Renal cortical epithelial cell (primary cell): Measurements from ENCODE around the gene CEP104. TPM values are rescaled to one million over a fixed set of nuclear protein-coding genes. Genes with fewer than 3 reads are reported as not detected.

Experiments used
- DNase-seq: peaks from one replicate; pipeline ENCODE4 v3.0.0-alpha.2; 2011; ENCODE audit warnings: low read depth
- total RNA-seq: library from RNA; depleted of rRNA; stranded (reverse); fragments of >200 nt; gene quantifications from 2 replicates; pipeline ENCODE4 v1.2.3, GENCODE V29; 2014

The CEP104 gene
- total RNA-seq: 20.7 and 44.8 TPM in 2 replicates

DNA sequence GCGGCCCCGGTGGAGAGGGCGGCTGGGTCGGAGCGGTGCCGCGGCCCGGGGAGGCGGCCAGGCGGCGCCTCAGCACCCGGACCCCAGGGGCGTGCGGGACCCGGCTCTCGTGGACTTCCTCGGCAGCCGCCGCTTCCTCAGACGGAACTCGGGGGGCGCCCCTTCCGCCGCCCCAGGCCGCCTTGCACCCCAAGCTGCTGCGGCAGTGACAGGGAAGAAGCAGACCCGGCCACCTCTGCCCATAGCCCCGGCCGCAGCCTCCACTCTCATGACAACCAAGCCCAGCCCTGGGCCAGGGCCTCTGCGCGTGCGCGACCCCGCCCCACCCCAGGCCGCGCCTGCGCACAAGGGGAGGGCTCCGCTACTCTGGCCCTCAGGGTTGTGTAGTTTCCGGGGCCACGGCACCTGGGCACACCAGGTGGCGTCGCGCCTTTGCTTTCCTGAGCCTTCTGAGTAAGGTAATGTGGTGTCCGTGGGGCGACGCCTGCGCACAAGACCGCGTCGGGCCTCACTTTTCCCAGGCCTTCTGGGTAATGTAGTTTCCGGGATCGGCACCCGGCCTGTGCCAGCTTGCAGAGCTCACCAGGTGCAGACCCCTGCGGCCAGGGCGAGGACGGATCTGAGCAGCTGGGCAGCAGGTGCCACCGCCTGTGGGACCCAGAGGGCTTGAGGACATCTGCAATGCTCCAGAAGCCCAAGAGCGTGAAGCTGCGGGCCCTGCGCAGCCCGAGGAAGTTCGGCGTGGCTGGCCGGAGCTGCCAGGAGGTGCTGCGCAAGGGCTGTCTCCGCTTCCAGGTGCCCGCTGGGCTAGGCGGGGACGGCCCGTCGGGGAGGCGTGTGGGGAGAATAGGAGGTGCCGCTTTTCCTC is at the start of gene CEP104, which contains the start of gene DFFB:
Gene CEP104 (minus strand): TSS at position 289 of the 868 bp plus-strand sequence. CDS start 4,804 bp downstream, outside the sequence.
Gene DFFB (plus strand): TSS at position 554 of the 868 bp plus-strand sequence. CDS start 128 bp downstream, at position 682.
- peak; percentile 93 for DNase-seq

DNA sequence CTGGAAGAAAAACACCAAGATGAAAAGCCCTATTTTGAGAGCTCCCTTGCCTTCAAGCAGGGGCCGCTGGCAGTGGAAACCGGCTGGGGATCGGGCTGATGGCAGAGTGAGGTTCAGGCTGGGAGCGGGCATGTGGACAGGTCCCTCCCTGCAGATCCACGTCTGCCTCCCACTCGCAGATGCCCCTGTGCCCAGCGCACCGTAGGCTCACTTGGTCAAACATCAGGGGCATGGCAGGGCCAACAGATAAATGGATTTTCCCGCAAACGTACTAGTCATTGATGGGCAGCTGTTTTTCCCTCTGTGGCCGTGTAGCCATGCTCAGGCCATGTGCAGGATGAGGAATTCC is 49.6 kb upstream of the CEP104 start:
- DNase-seq: no peak

DNA sequence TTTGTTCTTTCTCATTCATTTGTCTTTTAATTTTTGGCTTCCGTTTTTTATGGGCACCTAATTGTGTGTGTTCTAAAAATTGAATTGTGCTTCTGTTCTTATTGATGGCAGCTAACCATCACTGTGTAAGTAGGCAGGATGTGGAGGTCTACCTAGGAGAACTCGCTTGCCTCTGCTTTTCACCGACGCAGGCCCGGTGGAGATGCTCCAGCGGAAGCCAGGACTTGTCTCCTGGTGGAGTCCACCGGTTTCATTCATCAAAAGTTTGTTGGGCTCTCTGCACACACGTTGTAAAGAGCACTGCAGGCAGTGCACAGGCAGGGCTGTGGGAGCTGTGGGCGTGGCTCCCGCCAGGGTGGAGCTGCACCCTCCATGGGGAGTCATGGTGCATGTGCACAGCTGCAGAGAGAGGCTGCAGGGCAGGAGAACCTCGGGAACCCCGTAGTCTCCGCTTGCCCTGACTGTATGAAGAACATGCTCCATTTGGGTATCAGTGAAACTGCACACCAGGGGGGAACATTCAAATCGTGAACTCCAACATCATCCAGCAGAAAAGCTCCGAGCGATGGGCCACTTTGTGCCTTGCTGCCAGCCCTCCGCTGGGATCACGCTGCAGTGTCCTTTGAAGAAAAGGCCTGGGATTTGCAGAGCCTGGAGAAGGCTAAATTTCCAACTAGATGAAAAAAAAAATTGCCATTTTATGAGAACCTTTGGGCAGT is 49.1 kb upstream of the CEP104 start:
- no peak for DNase-seq

DNA sequence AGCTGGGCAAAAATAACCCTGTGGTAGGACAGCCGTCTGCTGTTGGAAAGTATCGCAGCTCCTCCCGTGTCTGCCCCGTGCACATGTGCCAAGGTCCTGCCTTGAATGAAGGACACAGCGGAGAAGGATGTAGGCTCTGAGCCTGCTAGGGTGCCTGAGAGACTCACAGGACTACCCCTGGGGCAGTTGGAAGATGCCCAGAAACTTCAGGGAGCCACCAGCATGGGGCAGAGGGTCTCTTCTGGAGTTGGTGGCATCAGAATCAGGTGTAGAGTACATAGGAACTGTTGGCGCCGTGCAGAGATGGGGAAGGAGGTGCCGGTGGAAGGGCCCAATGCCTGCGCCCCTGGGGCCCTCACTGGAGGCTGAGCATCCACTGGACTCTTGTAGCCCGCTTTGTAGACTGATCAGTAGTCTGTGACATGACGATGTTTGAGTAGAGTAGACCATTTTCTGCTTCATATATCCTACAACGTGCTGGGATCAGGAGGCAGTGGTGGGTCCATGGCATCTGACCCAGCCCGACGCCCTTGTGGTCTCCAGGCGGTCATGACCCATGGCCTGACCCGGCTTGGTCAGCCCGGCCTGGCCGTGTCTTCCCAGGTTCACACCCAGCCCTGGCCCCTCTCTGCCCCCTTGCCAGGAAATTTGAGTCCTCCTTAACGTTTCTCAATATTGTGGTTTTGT is 48.4 kb upstream of the CEP104 start:
- no peak for DNase-seq

DNA sequence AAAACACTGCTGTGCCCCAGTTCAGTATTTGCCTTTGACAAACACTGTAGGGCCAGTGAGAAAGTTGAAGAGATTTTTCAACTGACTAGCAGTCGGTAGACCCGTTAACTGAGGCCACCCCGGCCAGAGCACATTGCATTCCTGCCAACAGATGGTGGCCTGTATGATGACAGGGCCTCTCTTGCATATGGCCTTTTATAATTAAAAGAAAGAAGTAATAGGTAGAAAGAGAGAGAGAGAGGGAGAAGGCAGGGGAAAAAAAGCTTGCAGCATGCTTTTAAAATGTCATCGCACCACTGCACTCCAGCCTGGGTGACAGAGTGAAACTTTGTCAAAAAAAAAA is 47.8 kb upstream of the CEP104 start:
- DNase-seq: no peak

DNA sequence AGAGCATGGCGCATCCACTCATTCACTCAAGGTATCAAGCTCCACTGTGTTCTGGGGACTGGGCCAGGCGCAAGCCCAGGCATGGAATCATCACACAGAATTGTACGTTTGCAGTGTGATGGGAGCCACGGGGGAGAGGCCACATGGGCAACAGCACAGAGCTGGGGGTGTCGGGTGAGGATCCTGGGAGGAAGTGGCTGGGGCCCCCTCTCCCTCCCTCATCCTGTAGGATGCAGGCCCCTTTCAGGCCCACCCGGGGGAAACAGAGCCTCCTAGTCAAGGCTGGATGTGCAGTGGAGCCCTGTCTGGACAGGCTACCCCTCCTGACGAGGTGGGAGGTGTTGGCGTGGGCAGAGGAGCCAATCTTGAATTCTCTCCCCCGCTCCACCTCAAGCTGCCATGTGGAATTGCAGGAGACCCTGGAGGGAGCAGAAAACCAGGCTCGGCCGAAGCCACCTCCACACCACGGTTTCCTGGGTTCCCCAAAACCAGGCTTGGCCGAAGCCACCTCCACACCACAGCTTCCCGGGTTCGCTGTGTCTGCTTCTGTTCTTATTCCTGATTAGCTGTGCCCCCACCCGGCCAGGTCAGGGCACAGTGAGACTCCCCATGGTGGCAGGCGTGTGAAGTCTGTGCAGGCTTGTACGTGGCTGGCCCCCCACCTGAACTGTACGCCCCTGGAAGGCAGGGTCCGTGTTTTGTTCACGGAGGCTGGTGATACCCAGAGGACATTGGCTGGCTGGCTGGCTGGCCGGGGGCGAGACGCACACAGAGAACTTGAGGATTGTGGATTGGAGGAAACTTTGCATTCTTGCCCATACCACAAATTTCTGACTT is 47.2 kb upstream of the CEP104 start:
- no peak for DNase-seq

DNA sequence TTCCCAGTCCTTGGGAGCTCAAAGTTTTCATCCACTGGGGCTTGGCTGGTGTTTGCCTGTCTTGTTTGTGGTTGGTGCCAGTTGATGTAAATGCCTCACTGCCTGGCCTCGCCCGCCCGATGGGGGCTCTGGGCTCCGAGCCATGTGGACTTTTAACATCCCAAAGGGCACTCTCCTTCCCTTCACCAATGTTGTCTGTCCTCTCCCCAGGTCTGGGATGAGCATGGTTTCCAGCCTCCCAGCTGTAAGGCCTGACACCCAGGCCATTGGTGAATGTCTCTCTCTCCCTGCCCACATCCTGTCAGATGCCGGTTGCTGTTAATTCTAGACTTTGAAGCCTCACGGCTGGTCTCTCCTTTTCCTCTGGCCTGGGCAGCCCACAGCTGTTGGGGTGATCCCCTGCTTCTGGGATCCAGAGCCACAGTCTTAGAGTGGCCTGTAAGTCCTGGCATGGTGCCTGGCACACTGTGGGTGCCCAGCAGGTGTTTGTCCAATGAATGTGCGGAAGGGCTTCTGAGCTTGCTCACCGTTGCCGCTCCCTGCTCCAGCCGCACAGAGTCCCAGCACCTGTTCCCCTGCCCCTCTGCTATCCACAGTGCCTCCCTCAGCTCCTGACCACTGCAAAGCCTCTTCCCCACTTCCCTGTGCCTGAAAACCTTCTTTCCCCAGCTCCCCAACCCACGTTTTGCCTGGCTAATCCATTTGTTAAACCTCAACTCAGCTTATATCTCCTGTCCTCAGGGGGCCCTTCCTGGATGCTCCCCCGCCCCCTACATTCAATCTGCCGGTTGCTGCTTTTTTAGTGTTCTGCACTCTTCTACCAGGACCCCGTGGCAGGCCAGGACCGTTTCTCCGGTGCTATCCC is 46.4 kb upstream of the CEP104 start:
- peak; percentile 25 for DNase-seq

DNA sequence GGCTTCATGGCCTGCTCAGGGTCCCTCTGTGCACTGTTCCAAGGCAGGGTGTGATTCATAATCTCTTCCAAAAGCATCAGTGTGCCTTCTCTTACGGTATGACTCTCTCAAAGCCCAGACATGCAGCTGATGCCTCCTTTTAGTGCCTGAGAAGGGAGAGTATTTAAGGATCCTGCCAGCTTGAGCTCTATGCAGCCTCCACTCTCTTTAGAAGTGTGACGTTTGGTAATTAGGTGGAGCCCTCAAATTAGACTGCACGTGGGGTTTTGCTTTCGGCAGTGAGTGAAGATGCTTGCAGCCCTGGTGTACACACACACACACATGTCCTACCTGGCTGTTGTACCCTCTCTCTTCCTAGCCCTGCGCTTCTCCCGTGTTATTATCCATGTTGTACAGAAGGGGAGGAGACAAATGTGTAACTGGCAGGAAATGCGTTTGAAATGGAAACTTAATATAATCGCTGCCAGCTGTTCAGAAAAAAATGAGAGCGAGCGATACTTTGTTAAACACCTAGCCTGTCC is 45.6 kb upstream of the CEP104 start:
- no peak for DNase-seq

DNA sequence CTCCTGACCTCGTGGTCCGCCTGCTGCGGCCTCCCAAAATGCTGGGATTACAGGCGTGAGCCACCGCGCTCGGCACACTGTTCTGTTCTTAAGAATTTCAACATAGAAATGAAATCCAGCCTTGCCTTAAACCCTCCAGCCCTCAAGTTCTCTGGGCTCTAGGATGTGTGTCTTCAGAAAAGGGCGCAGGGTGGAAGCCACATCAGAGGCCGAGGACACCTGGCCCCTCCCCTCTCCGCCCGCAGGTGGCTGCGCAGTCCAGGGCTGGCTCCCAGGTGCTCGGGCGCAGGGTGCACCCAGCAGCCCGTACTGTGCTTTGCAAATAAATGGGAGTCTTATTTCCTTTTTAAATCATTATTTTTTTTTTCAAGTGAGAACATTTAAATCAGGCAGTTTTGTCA is 45.1 kb upstream of the CEP104 start:
- no peak for DNase-seq

DNA sequence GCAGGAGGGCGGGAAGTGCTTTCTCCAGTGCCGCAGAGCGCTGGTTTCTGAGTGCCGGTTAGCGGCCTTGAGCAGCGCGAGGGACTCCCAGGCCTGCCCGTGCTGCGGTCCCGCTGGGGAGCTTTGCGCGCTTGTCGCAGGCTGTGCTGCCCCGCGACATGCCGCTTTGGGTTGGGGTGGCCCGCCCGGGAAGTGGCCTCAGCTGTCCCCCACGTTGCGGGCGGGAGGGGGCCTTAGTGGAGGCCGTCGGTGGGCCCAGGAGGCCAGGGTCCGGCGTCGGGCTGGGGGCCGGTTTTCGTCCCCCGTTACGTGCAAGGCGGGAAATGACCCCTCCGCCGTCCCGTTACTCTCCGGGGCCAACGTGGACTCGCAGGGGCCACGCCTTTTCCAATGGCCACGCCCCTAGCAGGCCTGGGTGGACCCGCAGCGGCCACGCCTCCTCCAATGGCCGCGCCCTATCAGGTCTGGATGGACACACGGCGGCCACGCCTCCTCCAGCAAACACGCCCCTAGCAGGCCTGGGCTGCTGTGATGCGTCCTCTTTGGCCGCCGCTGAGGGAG is 44.0 kb upstream of the CEP104 start:
- DNase-seq: peak; percentile 86

DNA sequence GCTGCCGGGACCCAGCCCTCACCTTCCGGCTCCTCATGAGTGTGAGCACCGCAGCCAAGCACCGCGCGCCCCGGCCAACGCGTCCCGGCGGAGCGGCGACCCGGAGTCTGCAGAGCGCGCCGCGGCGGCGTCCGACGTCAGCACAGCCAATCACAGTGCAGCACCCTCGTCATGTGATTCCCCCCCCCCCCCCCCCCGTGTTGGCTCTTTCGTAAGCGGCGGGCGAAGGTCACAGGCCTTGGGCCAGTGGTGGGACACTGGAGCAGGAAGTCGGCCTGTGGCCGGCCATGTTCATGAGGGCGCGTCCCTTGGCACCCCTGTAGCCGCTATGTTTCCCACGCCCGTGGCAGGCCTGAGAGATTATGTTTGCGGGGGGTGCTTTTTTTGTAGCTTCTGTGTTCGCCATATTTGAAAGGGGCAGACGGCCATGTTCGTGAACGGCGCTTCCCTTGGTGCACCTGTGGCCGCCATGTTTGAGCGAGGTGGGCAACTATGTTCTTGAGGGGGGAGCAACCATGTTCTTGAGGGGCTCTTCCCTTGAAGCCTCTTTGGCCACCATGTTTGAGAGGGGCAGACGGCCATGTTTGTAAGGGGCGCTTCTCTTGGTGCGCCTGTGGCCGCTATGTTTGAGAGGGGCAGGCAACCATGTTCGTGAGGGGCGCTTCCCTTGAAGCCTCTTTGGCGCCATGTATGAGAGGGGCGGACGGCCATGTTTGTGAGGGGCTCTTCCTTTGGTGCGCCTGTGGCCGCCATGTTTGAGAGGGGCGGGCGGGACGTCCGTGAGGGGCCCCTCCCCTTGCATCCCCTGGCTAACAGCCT is 43.3 kb upstream of the CEP104 start, which contains the start of gene C1orf174:
Gene C1orf174 (minus strand): TSS at position 123 of the 819 bp plus-strand sequence. CDS start 86 bp downstream, at position 37.
- DNase-seq: peak; percentile 93

DNA sequence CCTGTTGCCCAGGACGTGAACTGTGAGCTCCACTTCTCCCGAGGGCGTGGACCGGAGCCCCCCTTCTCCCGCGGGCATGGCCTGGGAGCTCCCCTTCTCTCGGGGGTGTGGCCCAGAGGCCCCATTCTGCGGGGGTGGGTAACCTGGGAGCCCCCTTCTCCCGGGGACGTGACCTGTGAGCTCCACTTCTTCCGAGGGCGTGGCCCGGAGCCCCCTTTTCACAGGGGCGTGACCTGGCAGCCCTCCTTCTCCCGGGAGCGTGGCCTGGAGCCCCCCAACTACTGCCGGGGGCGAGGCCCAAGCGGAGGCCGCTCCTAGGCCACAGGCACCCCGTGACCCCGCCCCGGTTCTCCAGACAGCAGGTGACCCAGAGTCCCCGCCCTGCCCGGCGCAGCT is 42.7 kb upstream of the CEP104 start:
- DNase-seq: no peak

DNA sequence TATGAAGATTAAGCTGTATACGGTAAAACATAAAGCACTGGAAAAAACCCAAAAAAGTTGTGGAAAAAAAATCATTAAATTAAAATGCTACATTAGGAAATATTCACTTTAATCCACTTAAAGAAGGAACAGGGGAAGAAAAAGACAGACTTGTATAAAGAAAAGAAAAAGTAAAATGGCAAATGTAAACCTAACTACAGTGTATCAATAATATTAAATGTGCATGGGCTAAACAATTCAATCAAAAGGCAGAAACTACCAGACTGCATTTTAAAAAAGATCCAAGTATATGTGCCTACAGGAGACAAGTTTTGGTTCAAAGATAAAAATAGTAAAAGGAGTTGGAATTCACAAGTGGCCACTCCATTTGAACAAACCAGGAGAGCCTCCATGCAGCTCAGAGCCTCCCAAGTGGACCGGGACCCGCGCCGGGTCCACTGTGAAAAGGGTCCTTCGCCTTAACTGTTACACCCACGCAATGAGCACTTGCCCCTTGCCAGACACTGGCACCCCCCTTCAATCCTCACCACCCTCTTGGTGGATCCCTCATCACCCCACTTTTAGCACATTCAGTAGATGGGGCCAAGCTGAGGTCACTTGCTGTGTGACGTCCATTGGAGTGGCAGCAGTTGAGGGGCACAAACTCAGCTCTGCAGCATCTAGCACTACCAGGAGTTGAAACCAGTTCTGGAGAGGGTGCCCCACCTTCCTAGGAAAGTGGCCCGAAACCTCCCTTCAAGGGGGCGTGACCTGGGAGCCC is 42.2 kb upstream of the CEP104 start:
- no peak for DNase-seq

DNA sequence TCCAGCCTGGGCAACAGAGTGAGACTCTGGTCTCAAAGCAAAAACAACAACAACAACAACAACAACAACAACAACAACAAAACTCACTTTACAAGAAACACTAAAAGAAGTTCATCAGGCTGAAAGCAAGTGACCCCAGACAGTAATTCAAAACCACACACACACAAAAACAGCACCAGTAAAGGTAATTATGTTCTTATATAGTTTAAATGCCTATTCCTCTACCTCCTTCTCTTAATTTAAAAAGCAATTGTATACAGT is 41.4 kb upstream of the CEP104 start:
- no peak for DNase-seq

DNA sequence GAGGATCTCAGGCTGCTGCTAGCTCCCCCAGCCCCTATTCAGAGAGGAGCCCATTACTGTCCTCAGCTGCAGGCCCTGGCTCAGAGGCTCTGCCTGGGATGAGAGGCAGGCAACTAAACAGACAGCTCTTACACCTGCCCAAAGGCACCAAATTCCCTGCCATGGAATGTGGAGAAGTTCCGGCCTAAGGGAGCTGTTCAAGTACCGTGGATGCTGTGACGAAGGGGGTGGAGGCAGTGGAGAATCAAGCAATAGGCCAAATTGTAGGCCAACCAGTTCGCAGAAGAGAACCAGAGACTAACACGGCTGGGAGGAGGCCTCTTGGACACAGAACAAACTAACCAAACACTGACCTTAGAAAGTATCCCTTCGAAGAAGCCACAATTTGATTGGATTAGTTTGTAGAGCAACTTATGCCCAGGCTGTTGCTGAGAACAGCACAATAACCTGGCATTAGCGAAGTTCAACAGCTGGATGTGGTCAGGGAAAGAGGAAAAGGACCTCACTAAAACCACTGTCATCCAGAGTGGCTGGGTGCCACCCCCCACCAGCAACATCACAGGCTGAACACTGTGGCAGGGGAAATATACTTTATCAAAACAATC is 39.5 kb upstream of the CEP104 start:
- DNase-seq: no peak

DNA sequence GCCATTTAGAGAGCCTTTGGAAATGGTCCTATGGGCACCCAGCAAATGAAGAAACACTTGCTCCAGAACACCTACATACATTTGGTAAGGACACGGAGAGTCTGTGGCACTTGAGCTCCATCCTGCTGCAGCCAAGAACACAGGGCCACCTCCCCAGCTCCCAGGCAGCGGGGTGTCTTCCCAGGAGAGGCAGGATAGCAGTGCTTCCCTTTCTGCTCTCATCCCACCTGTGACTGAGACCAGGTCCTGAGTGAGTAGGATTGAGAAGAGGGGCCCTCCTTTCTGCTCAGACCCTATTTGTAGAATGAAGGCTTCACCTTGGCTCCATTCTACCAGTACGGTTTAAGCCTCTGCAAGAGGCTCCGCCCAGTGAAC is 38.9 kb upstream of the CEP104 start:
- no peak for DNase-seq

DNA sequence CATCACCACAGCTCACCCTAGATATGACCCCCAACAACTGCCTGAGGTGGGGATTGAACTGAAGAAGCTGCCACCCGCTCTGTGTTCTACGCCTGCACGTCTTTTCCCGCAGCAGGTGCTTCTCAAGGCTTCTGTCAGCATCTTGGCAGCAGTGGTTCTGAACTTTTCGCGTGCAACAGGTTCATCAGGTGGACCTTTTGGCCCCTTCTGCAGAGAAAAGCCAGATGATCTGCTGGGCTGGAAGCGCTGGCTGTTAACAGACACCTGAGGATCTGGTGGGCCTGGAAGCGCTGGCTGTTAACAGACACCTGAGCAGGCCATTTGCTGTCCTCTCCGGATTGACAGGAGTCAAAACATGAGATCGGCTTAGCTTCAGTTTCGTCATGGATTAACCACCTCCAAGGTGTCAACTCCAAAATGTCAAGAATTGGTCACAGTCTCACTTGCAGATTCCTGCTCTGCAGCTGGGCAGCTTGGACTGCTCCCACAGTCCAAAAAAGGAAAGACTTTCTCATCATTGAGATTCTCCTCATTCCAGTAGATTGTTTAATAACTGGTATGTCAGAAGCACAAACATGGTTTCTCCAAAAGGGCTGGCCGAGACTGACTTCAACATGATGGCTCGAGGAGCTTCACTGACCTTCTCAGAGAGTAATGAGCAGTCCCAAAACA is 38.4 kb upstream of the CEP104 start:
- DNase-seq: no peak
